Epithelial cell of esophagus (primary cell): ENCODE data around the gene RNF2.

ENCODE experiments used
- DNase-seq: peaks from one replicate; pipeline ENCODE4 v3.0.0; 2010; ENCODE audit warnings: low read depth
- H3K4me3 ChIP-seq: 2 replicates; pipeline ENCODE4 v1.5.1; 2011; ENCODE audit warnings: mild to moderate bottlenecking, low read length, control low read depth
- CTCF ChIP-seq: IDR thresholded peaks from 2 replicates; pipeline ENCODE4 v1.5.1; 2011; ENCODE audit warnings: low read depth, mild to moderate bottlenecking, low read length, control low read depth, inconsistent platforms; ENCODE audit not compliant: insufficient read depth; ENCODE audit errors: missing control alignments

The RNF2 gene

GRCh38 chr1:185139246-185139645, 93.9 kb downstream of the RNF2 start:
- no peak overlapping the region for H3K4me3 ChIP-seq
- TF ChIP-seq CTCF: no peak
- DNase-seq: no peak

GRCh38 chr1:185144233-185144632, 98.9 kb downstream of the RNF2 start:
- H3K4me3 ChIP-seq: no peak overlapping the region
- TF ChIP-seq CTCF: no peak
- DNase-seq: peak; percentile 10

- no peak overlapping the region for H3K4me3 ChIP-seq
- no peak for DNase-seq
- no peak for TF ChIP-seq CTCF
Measured at GRCh38 chr1:185151215-185151614, 105.9 kb downstream of the RNF2 start.
